ENCODE results near the gene DCUN1D3.
"Not testable (repeated sequence)": the region's sequence is repeated elsewhere in the genome, so short reads cannot be mapped to it uniquely, and the experiment has no call there.

The DCUN1D3 gene

DNA sequence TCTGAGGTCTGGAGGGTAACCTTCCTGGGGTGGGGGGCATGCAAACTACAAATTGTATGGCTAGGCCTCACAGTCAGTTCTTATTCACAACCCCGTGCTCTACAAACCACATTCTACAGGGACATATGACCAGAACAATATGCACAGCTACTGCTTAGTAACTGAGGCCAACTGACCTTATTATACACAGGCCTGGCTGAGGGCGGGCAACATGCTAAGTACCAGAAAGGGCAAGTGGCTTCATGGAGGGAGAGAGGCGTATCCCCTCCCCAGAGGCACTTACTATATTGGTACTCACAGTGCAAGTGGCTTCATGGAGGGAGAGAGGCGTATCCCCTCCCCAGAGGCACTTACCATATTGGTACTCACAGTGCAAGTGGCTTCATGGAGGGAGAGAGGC, 39.2 kb downstream of the DCUN1D3 start:
- DNase-seq, result not testable (repeated sequence)

DNA sequence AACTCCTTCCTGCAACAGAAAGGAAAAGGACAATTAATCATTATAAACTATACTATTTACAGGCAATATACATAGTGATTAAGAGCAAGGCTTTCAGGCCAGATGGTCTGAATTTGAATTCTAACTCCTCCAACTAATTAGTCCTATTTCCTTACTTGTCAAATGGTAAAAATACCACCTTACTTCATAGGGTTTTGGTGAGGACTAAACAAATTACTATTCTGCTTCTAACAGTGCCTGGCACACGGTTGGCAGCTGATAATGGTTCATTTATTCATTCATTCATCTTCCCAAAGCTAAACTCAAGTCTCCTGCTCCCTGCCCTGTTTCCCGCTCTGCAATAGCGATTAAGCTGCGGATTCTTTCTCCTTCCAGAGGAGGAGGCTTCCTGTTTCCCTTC, 39.8 kb downstream of the DCUN1D3 start:
- DNase-seq, result no peak

DNA sequence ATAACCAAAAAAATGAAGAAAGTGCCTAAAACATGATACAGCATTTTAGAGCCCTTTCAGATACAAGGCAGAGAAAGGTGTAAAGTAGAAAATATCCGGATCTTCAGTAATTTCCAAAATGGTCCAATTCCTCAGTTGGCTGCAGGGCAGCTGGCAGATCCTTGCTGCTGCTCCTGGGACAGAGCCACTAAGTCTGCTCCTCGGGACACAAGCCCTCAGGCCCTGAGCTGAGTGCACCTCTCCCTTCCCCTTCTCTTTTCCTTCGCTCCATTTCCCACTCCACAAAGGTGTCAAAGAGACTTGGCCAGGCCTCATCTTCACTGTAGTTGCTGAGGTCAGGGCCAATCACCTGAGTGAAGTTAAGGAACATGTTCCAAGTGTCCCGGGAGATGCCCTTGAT, 40.5 kb downstream of the DCUN1D3 start:
- DNase-seq, result no peak

DNA sequence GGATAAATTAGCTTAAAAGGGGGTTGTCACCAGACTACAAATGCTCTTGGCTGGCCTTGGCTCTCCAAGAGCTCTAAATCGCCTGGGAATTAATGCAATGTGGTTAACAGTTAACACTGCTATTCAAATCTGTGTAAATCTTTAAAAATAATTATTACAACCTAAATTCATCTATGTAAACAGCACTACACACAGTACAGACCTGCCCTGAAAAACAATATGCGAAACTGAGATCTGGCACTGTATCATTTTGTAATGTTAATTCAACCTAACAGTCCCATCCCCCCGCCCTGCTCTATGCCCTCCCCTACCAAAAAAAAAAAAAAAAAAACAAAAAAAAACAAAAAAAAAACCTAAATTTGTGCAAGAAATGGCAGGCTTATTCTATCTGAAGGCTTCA, 40.9 kb downstream of the DCUN1D3 start:
- DNase-seq, result no peak

DNA sequence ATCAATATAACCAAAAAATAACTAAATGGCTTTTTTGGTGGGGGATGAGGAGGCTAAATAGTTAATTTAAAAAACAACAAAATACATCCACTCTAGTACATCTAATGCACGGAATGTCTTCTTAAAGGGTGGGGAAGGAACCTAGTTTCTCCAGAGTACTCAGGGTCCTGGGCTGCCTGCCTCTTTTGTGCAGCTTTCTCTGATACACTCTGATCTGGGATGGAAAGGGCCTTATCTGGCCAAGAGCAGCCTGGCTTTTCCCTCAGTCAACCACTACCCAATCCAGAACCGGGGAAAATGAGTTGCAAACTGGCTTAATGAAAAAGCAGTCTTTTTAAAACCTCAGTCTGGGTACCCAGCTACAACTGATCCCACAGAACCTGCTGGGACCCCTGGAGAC, 42.9 kb downstream of the DCUN1D3 start:
- DNase-seq, result no peak

DNA sequence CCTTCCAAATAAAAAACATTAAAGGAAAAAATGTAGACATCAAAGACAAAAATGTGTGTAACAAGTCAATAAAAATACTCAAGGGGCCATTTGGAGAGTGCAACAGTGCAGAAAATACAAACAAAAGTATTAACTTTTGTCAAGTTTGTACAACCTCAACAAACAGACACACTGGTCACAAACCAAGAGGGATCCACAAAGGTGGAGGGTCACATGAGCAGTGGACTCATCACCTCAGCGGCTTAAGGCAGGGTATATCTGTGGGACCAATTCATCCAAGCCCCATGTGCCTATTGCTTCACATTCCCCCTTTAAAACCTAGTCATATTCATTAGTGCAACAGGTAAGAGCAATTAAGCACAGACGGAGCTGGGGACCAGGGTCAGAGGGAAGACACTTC, 45.2 kb downstream of the DCUN1D3 start:
- no peak for DNase-seq

DNA sequence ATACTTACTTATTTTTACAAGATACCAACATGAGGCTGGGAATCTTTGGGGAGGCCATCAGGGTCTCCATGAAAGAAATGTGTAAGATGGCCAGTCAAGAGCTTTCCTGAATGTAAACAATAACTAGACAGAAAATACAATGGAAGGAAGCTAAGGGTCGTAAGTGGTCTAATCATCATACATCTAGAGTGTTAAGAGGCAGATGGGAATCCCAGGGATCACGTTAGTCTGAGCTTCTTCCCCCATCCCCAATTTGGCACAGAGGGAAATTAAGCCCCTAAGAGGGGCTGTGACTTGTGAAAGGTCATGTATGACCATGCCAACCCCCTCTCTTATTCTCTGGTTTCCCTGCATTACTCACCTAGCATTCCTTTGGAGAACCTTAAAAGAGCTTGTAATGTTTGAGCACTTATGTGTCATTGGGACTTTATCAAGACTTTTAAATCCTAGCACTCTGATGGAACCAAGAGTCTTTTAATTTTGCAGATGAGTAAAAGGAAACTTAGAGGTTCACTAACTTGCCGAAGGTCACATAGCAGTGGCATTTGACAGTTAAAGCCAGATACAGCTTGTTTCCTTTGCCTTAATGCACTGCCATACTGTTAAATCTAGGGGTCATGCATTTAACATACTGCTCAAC, 46.1 kb downstream of the DCUN1D3 start:
- no peak for DNase-seq

DNA sequence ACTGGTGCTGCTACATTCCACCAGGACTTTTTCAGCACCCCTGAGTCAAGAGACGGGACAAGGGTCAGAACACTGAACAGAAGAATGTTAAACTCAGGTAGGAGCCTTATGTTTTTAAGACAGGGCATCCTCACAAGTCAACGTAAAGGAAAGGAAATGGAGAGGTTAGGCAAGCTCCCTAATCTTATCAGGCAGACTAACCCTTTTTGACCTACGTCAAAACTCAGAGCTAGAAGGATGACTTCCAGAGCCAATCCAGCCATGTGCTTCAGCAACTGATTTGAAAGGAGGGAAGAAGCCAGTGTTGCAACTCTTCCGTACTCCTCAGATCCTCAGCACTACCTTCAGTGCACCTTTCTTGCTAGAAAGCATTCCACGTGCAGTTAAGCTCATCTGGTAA, 47.0 kb downstream of the DCUN1D3 start:
- no peak for DNase-seq

DNA sequence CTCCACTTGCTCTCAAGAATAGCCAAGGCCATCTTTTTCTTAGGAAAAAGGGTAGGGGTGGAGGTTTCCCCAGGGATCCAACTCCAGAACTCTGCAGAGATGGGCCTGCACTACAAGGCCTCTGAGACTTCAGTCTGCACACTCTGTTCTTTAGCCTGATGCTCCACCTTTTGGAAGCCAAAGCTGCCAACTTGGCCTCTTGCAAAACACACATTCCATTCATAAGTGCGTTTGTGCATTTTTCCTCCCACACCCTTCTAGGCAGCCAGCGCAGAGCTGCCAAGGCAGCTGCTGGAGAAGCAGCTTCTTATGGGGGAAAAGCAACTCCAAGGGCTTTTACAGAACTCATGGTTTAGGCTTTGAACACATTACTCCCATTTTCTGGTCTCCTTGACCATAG, 48.6 kb downstream of the DCUN1D3 start:
- peak; percentile 90 for DNase-seq

DNA sequence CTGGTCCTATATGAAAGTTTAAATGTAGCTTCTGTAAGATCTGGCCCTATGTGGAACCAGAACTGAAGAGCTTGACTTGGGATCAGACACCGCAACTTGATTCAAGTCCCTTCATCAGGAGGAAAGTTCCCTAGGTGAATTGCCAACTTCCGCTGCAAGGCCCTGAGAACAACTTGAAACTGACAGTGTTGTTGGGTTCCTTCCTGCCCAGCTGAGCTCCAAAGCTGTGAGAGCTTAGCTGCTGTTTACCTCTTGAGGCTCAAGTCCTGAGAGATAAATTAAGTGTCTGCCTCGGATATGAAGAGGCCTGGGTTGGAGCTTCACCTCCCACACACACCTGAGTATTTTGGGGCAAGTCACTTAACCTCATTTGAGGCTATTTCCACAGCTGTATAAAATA, 49.2 kb downstream of the DCUN1D3 start:
- DNase-seq, result no peak

DNA sequence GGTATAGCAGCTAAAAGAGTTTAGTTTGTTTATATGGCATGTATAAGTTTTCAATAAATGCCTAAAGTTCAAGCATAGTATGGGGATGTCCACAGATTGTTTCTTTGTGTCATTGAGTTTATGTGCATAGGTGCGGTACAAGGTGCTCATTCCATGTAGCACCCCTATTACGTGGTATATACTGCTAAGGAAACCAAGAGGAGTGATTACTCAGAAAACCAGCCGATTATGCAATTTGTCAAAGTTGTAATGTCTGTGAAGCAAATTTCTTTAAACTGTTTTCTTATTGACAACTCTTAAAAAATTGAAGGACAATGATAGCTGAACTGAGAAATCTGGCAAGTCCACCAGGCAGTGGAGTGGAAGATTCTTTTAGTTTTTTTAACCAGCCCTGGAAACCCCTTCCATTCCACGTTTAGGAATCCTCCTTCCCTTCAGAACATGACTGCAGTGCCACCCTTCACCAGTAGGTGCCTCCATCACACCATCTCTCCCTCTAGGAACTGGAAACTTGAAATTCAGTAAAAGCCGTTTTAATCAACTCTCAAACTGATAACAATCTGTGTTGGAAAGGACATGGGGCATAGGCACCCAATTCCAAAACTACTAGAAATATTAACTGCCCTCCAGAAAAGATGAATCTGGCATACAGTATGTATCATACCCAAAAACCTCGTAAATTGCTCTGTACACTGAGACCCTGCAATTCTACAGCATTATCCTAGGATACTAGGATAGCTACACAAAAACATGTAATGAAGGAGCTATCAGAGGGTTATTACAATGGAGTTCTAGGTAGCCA, 50.4 kb downstream of the DCUN1D3 start:
- DNase-seq, result peak; percentile 42

DNA sequence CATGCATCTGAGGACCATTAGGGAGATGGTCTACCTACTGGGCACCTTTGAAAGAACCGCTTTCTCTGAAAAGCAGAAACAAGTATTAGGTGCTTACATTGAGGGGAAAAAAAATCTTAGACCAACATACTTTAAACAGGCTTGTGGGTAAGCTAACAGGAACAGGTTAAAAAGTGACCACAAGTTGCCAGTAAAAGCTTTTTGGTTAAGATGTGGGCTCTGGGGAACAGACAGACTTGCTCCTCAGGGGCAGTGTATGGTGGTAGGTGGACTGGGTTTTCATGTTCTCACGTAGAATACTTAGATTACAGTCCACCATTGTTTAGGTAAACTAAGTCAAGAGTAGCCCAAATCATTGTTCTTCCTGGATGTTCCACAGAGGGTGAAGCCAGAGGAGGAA, 52.6 kb downstream of the DCUN1D3 start:
- no peak for DNase-seq

DNA sequence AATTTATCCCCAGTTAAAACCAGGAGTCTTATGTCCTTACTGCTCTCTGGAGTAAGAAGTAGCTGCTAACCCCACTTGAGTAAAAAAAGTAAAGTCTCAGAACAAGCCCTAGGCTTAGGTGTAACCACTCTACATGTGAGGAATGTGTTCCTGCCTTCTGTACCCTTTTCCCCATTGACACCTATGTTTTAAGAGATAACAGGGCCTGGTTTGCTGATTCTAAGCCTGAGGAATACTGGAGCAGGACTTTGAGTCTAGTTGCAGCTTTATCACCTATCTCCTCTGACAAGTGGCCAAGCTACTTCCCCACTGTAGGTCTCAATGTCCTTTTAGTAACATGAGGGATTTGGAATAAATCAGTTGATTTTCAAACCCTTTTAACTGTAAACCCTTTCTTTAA, 53.6 kb downstream of the DCUN1D3 start:
- no peak for DNase-seq

DNA sequence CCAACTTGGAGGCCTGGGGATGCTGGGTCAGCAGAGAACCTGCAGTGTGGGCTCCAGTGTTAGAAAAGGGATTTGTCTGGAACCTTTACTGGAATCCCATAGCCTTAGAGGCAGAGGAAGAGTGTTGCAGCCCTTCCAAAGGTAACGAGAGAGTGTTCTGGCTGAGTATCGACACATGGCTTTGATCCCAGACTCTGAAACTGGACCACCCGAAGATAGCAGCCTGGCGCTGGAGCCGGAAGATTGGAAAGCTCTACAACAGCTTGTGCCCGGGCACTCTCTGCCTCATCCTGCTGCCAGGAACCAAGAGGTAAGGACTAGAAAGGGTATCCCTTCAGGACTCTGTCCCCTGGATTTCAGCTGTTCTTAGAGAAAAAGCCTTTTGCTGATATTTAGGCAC, 54.1 kb downstream of the DCUN1D3 start:
- DNase-seq, result no peak

DNA sequence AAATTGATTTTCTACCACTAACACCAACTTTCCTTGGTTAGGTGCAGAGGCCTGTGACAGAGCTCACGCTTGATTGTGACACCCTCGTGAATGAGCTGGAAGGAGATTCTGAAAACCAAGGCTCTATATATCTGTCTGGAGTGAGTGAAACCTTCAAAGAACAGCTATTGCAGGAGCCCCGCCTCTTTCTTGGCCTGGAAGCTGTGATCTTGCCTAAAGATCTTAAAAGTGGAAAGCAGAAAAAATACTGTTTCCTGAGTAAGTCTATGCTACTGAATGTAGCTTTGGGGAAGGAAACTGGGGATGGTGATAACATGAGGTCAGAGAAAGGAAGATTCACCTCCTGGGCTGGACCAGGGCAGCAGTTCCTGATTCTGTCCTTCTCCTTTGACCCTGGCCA, 55.6 kb downstream of the DCUN1D3 start:
- DNase-seq, result no peak

DNA sequence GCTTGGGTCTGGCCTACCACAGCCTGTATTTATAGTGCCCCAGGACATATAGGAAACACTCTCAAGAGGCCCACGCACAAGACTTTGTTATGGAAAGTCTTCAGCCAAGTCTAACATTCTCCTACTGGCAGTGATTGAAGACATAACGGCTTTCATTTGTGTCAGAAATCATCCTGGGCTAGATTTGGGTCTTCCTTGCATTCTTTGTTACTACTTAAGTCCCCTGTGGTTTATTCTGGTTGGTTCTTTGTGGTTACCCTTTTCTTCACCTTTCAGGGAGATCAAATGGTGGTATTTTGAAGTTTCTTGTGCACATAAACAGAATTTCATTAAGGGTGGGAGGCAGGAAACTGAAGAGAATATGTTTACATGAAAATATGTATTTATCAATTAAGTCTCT, 56.1 kb downstream of the DCUN1D3 start:
- DNase-seq, result no peak

DNA sequence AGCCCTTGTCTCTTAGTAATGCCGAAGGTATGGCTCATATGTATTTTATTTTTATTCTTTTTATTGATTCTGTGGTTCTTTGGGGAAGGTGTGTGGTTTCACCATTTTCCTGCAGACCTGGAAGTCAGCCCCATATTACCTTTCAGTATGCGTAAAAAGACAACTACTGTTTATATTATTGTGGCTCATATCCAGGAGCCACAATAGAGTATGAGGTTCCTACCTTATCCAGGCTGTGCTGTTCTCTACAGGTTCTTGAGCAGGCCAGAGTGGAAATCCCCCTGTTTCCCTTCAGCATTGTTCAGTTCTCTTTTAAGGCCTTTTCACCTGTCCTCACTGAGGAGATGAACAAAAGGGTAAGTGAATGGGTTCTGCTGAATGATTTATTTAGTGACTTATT, 60.7 kb downstream of the DCUN1D3 start:
- no peak for DNase-seq

DNA sequence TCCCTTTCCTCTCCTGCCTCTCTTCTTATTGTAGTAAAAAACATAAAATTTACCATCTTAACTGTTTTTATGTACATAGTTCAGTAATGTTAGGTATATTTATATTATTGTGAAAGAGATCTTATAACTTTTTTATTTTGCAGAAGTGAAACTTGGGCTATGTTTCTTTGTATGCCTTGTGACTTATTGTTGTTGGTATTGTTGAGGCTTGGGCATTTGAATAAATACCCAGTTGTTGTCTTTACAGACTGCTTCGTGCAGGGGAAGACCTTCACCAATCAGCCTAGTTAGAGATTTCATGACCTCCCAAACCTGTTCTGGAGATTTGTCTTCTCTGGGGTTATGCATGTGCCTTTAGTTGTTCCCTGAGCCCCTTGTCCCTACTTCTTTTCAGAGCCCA, 61.9 kb downstream of the DCUN1D3 start:
- no peak for DNase-seq

DNA sequence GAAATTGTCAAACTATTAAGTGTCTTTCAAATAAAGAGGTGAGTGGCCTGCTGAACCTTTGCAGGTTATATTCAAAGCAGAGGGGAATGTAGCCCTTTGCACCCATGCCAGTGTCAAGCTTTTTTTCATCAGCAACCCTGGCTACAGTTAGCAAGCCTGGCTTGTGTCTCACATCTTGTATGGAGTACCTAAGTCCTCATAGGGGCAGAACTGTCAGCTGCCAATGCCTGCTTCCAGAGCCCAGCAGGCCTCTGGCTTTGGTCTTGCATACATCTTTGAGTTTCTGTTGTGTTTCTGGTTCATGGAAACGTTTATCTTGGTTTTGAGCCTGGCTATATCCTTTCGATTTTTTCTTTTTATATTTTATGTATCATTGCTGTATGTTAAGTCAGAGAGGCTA, 67.1 kb downstream of the DCUN1D3 start:
- no peak for DNase-seq

DNA sequence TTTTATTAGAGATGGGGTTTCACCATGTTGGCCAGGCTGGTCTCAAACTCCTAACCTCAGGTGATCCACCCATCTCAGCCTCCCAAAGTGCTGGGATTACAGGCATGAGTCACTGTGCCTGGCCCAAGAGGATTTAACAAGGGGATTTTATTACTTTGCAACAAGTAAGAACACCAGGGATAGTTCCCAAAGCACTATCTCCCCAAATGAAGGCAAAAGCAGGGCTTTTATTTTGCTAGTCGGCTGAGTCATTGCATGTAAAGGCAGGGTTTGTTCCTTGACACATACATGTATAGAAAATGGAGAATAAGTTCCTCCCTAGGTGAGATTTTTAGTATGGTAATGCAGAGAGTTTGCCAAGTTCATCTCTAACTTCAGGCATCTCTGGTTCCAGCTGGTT, 69.8 kb downstream of the DCUN1D3 start:
- no peak for DNase-seq

DNA sequence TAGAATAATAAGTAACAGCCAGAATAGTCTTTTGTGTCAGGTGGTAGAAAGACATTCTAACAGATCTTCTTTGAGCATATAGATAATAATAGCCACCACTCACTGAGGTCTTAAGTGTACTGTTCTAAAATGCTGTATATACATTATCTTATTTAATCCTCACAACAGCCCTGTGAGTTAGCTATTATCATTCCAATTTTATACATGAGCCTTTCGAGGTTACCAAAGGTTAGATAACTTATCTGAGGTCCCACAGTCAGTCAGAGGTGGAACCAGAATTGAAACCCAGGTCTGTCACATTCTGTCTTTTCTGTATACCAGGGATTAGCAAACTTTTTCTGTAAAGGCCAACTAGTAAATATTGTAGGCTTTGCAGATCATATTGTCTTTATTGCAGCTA, 70.6 kb downstream of the DCUN1D3 start:
- DNase-seq, result no peak

DNA sequence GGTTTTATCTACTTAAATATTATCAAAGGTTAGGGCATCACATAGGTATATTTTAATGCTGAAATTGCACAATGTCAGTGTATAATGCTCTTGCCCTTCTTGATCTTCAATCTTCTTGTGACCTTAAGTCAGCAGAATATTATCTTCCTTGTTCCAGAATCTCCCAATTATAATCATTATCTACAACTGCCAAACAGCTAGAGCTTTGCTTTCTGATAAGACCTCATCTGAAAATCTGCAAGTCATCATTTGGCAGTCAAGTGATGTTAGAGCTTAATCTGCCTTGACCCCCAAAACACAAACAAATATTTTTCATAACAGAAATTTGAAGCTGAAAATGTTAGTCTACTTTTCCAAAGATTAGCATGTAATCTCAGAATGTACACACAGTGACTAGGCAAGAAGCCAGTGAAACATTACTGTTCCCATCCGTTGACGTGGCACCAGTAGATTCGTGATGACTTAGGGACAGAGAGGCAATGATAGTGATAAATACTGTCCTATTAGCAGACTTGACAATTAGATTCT, 74.1 kb downstream of the DCUN1D3 start:
- no peak for DNase-seq

DNA sequence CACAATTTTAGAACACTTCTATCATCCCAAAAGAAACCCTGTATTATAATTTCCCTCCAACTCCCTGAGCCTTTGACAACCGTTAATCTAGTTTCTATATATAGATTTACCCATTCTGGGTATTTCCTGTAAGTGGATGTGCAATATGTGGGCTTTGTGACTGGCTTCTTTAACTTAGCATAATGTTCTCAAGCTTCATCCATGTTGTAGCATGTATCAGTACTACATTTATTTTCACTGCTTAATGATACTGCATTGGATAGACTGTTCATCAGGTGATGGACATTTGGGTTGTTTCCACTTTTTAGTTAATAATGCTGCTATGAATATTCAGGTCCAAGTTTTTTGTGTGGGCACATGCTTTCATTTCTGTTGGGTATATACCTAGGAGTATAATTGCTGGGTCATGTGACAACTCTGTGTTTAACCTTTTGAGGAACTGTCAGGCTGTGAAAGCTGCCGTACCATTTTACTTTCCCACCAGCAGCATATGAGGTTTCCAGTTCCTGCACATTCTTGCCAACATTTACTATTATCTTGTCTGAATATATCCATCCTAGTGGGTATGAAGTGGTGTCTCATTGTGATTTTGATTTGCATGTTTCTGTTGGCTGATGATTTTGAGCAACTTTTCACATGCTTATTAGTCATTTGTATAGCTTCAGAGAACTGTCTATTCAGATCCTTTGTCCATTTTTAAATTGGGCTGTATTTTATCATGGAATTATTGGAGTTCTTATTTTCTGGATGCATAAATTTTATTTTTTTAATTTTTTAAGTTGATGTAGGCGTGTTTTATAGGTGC, 77.4 kb downstream of the DCUN1D3 start:
- no peak for DNase-seq

DNA sequence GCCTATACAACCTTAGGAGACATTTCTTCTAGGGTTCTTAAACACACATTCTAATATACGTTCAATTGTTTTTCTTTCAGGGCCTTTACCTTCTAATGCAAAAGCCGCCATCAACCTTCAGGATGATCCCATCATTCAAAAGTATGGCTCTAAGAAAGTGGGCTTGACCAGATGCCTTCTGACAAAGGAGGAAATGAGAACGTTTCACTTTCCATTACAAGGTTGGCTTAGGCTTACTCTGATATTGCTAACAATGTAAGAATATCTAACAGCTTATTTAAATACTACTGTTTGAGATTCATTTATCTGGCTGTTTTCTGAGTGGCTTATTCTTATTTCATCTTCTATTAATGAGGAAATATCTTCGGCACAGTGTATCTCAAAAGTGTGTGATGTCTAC, 78.5 kb downstream of the DCUN1D3 start:
- DNase-seq, result no peak

All from HCEC 1CT (cell line).